ENCODE measurements around the gene CANX.

The CANX gene

GRCh38 chr5:179780362-179780761, 81.6 kb downstream of the CANX start:
- peaks cover 1% of the 10 kb centered on the region for H3K4me1 ChIP-seq (ENCODE audit: control insufficient read depth, insufficient read depth, low read depth, low read length)
- no peak overlapping the region for H2BK15ac ChIP-seq (ENCODE audit: low read depth, poor library complexity, severe bottlenecking)
- H3K14ac ChIP-seq (ENCODE audit: low read length in 2 of 2), result no peak overlapping the region
- H3K9me3 ChIP-seq (ENCODE audit: control insufficient read depth, low read length), result no peaks in the 10 kb centered on the region
- H3K4me2 ChIP-seq (ENCODE audit: low read length, poor library complexity, severe bottlenecking), result no peak overlapping the region
- H3K27ac ChIP-seq (ENCODE audit: low read length, poor library complexity, severe bottlenecking), result no peak overlapping the region
- H4K91ac ChIP-seq (ENCODE audit: low read length), result no peak overlapping the region
- no peak overlapping the region for H2BK5ac ChIP-seq (ENCODE audit: low read depth, low read length, poor library complexity, severe bottlenecking)
- 86% methylated on average over 5 of the region's 7 CpGs for WGBS
- H3K23ac ChIP-seq (ENCODE audit: low read length in 2 of 2), result no peak overlapping the region
- H3K4ac ChIP-seq (ENCODE audit: low read depth in 1 of 2, low read length in 2 of 2), result no peak overlapping the region
- H4K8ac ChIP-seq (ENCODE audit: low read length), result no peak overlapping the region
- H2BK120ac ChIP-seq (ENCODE audit: low read depth, low read length), result no peak overlapping the region
- DNase-seq, result no peak
- no peak overlapping the region for H3K9ac ChIP-seq (ENCODE audit: low read length)
- H3K18ac ChIP-seq (ENCODE audit: low read depth in 1 of 2, low read length in 2 of 2), result no peak overlapping the region
- H3K36me3 ChIP-seq (ENCODE audit: control insufficient read depth in 1 of 2, insufficient read depth in 2 of 2, low read depth in 1 of 2, low read length in 2 of 2), result peaks cover 46 to 51% of the 10 kb centered on the region in 2 experiments
- H3K27me3 ChIP-seq (ENCODE audit: control insufficient read depth in 1 of 2, insufficient read depth in 1 of 2, low read length in 2 of 2), result no peaks in the 10 kb centered on the region
- no peak overlapping the region for H3K4me3 ChIP-seq (ENCODE audit: insufficient read depth in 1 of 2, low read depth in 1 of 2, low read length in 2 of 2)
- no peak overlapping the region for H2AK5ac ChIP-seq (ENCODE audit: low read length, severe bottlenecking)
- no peak overlapping the region for H2AFZ ChIP-seq (ENCODE audit: low read depth, low read length)
- no peak overlapping the region for H2BK12ac ChIP-seq (ENCODE audit: low read length in 2 of 2)
- peaks cover 18% of the 10 kb centered on the region for H3K79me1 ChIP-seq (replicated peaks; ENCODE audit: low read length, poor library complexity, severe bottlenecking)
